Ishikawa (cell line): ENCODE measurements around the gene TUBGCP5.

Source experiments
- CEBPB ChIP-seq: IDR thresholded peaks from 2 replicates; pipeline ENCODE4 v1.6.1; 2012
- EGR1 ChIP-seq: IDR thresholded peaks from 2 replicates; pipeline ENCODE4 v1.6.1; 2012
- FOXM1 ChIP-seq: IDR thresholded peaks from 2 replicates; pipeline ENCODE4 v1.6.1; 2012; ENCODE audit warnings: low read depth, borderline replicate concordance
- NFIC ChIP-seq: IDR thresholded peaks from 2 replicates; pipeline ENCODE4 v1.6.1; 2012
- RAD21 ChIP-seq: IDR thresholded peaks from 2 replicates; pipeline ENCODE4 v1.6.1; 2012; ENCODE audit warnings: low read depth
- REST ChIP-seq: IDR thresholded peaks from 2 replicates; pipeline ENCODE4 v1.6.1; 2012; ENCODE audit warnings: low read depth, mild to moderate bottlenecking
- TAF1 ChIP-seq: IDR thresholded peaks from 2 replicates; pipeline ENCODE4 v1.6.1; 2012; ENCODE audit warnings: low read depth, mild to moderate bottlenecking
- YY1 ChIP-seq: IDR thresholded peaks from 2 replicates; pipeline ENCODE4 v1.6.1; 2012; ENCODE audit warnings: low read depth
- ZBTB7A ChIP-seq: IDR thresholded peaks from 2 replicates; pipeline ENCODE4 v1.6.1; 2012; ENCODE audit warnings: low read depth

- TF ChIP-seq RAD21 (no peak), REST (no peak), YY1 (no peak), CEBPB (no peak), EGR1 (no peak), TAF1 (no peak), NFIC (no peak), ZBTB7A (no peak), FOXM1 (no peak)
These were observed 75.7 kb downstream of the TUBGCP5 start for GRCh38 chr15:22963641-22964040.
